CD4-positive, alpha-beta T cell treated with Interferon alpha-2 for 1 hour (primary cell): ENCODE measurements around the gene MSH3.
"Not testable (repeated sequence)": the region's sequence is repeated elsewhere in the genome, so short reads cannot be mapped to it uniquely, and the experiment has no call there.

Experiments used
- DNase-seq, 2 donors: peaks; one replicate each; pipeline ENCODE4 v3.0.0-alpha.2; 2020 to 2022

MSH3 gene

GRCh38 chr5:80711216-80711615, 56.8 kb downstream of the MSH3 start:
- no peak for DNase-seq

- DNase-seq: peak in 1 of 2 donors; percentile 11
Measured at GRCh38 chr5:80711938-80712337, 57.5 kb downstream of the MSH3 start.

- DNase-seq: no peak
Measured at GRCh38 chr5:80712919-80713318, 58.5 kb downstream of the MSH3 start.

- no peak for DNase-seq
Measured at GRCh38 chr5:80713631-80714030, 59.2 kb downstream of the MSH3 start.

- DNase-seq: no peak
Measured at GRCh38 chr5:80714570-80715298, 60.3 kb downstream of the MSH3 start.

GRCh38 chr5:80715887-80716286, 61.4 kb downstream of the MSH3 start:
- no peak for DNase-seq

GRCh38 chr5:80720181-80720580, 65.7 kb downstream of the MSH3 start:
- DNase-seq: no peak

GRCh38 chr5:80722916-80723315, 68.5 kb downstream of the MSH3 start:
- no peak for DNase-seq

GRCh38 chr5:80725446-80725845, 71.0 kb downstream of the MSH3 start:
- no peak for DNase-seq

GRCh38 chr5:80736730-80737129, 82.3 kb downstream of the MSH3 start:
- DNase-seq: no peak

GRCh38 chr5:80738466-80738865, 84.0 kb downstream of the MSH3 start:
- DNase-seq: no peak

- DNase-seq: no peak
Measured at GRCh38 chr5:80739057-80739456, 84.6 kb downstream of the MSH3 start.

- no peak for DNase-seq
Measured at GRCh38 chr5:80739496-80739895, 85.0 kb downstream of the MSH3 start.

- no peak for DNase-seq
Measured at GRCh38 chr5:80739898-80740297, 85.4 kb downstream of the MSH3 start.

- not testable (repeated sequence) for DNase-seq
Measured at GRCh38 chr5:80740488-80740887, 86.0 kb downstream of the MSH3 start.

GRCh38 chr5:80740999-80741398, 86.5 kb downstream of the MSH3 start:
- peak in 1 of 2 donors; percentile 17 for DNase-seq

GRCh38 chr5:80744149-80744548, 89.7 kb downstream of the MSH3 start:
- DNase-seq: no peak

- no peak for DNase-seq
Measured at GRCh38 chr5:80745490-80745889, 91.0 kb downstream of the MSH3 start.

GRCh38 chr5:80747922-80748321, 93.5 kb downstream of the MSH3 start:
- DNase-seq: no peak

GRCh38 chr5:80752427-80752826, 98.0 kb downstream of the MSH3 start:
- no peak for DNase-seq

- DNase-seq: no peak
Measured at GRCh38 chr5:80753712-80754111, 99.3 kb downstream of the MSH3 start.

- peak; percentile 17 to 33 for DNase-seq
Measured at GRCh38 chr5:80754900-80755299, 100.4 kb downstream of the MSH3 start.

- peak; percentile 53 to 86 for DNase-seq
Measured at GRCh38 chr5:80755626-80756025, 101.2 kb downstream of the MSH3 start.

GRCh38 chr5:80756292-80756691, 101.8 kb downstream of the MSH3 start:
- DNase-seq: peak in 1 of 2 donors; percentile 45

GRCh38 chr5:80757290-80757689, 102.8 kb downstream of the MSH3 start:
- DNase-seq: no peak
